Testis (tissue), 3 donors: Measurements from ENCODE around the gene ITPK1. TPM values are rescaled to one million over a fixed set of nuclear protein-coding genes. Genes with fewer than 3 reads are reported as not detected.

ENCODE experiments used
- DNase-seq: peaks from one replicate; pipeline ENCODE4 v3.0.0-alpha.2; 2019
- H3K27ac ChIP-seq, 2 donors: fragments of 200-600 bp; sonication (generic); one replicate each; pipeline ENCODE4 v1.5.1; 2019
- H3K27me3 ChIP-seq: fragments of 200-600 bp; sonication (generic); one replicate; pipeline ENCODE4 v1.5.1; 2019
- H3K36me3 ChIP-seq: fragments of 200-600 bp; sonication (generic); one replicate; pipeline ENCODE4 v1.5.1; 2017; ENCODE audit warnings: low read depth; ENCODE audit errors: missing control alignments
- H3K4me1 ChIP-seq: fragments of 200-600 bp; sonication (generic); one replicate; pipeline ENCODE4 v1.5.1; 2019
- H3K4me3 ChIP-seq, 2 donors: fragments of 200-600 bp; sonication (generic); one replicate each; pipeline ENCODE4 v1.5.1; 2017 to 2019
- H3K9me3 ChIP-seq: fragments of 200-600 bp; sonication (generic); one replicate; pipeline ENCODE4 v1.5.1; 2017
- CTCF ChIP-seq, 3 experiments: fragments of 450-650 bp in 2 of 3; fragments of 200-600 bp in 1 of 3; sonication (generic) in 1 of 3; IDR thresholded peaks; one replicate each; pipeline ENCODE4 v1.5.1; 2016 to 2019; ENCODE audit warnings: antibody characterized with exemption in 3 of 3, mild to moderate bottlenecking in 2 of 3, moderate library complexity in 1 of 3
- POLR2A ChIP-seq: fragments of 450-650 bp; IDR thresholded peaks from one replicate; pipeline ENCODE4 v1.6.1; 2017; ENCODE audit warnings: antibody characterized with exemption, mild to moderate bottlenecking, moderate library complexity
- WGBS, 2 donors: methylation state at CpG; one replicate each; pipeline ENCODE4 v1.1.5; 2018; 5-methylcytosine and 5-hydroxymethylcytosine counted together
- intact Hi-C: fragments of 100-400 bp; cut with DNase I; formaldehyde crosslinking; loops from one replicate; pipeline ENCODE4 v1.15.1; 2023; ENCODE audit warnings: low total_unique reads
- polyA plus RNA-seq: library from polyadenylated mRNA; stranded (reverse); fragments of 350-450 nt; fragmentation: Illumina TruSeq; extraction: RNeasy Lipid Tissue Mini Kit (QIAGEN cat#74804); gene quantifications from one replicate; pipeline ENCODE4 v1.2.3, GENCODE V29; 2014; ENCODE audit warnings: low read depth, low replicate concordance; ENCODE audit not compliant: insufficient read depth
- total RNA-seq, 2 donors: library from RNA; depleted of rRNA; stranded (reverse); fragments of >200 nt; gene quantifications; one replicate each; pipeline ENCODE4 v1.2.3, GENCODE V29; 2016

The ITPK1 gene
- total and polyA plus RNA-seq, 3 donors from 2014 or later, result 78.3 to 92.5 (median 90.6) TPM

- no peak overlapping the region for H3K4me3 ChIP-seq
- no peaks in the 10 kb centered on the region for H3K9me3 ChIP-seq
- H3K27me3 ChIP-seq, result no peaks in the 10 kb centered on the region
- DNase-seq, result no peak
- no peak for TF ChIP-seq CTCF (IDR thresholded peaks at IDR 0.05)
- TF ChIP-seq POLR2A, result no peak
- no peaks in the 10 kb centered on the region for H3K36me3 ChIP-seq
- intact Hi-C loops, result no loop called here
- WGBS, 2 donors, result 93 to 95% methylated on average over 8 to 11 of the region's 12 CpGs
- H3K4me1 ChIP-seq, result peaks cover 33% of the 10 kb centered on the region
- no peak overlapping the region for H3K27ac ChIP-seq
These were observed 170.2 kb downstream of the ITPK1 start for GRCh38 chr14:92945544-92945943.

DNA sequence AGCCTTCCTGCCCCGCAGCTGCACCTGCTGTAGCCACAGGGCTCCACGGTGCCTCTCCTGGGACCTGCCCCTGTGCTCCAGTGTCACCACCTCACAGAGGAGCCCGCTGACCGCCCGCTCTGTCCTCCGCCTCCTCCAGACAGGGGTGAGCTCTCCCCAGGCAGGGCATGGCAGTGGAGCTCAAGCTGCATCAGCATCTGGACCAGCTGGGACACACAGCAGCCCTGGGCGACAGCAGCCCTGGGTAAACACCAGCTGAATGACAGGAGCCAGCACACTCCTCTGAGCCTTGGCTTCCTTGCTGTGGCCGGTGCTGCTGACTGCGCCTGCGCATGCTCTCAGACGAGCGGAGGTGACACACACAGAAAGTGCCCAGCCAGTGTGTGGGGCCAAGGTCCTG, 170.7 kb downstream of the ITPK1 start:
- Histone ChIP-seq H3K36me3 (no peaks in the 10 kb centered on the region), H3K27ac (no peak overlapping the region), H3K4me1 (peaks cover 32% of the 10 kb centered on the region), H3K4me3 (no peak overlapping the region), H3K27me3 (no peaks in the 10 kb centered on the region), H3K9me3 (no peaks in the 10 kb centered on the region)
- intact Hi-C loops, result no loop called here
- TF ChIP-seq POLR2A (no peak), CTCF (IDR thresholded peaks at IDR 0.05) (no peak)
- 60 to 98% methylated on average over 1 to 12 of the region's 12 CpGs for WGBS, 2 donors
- no peak for DNase-seq

DNA sequence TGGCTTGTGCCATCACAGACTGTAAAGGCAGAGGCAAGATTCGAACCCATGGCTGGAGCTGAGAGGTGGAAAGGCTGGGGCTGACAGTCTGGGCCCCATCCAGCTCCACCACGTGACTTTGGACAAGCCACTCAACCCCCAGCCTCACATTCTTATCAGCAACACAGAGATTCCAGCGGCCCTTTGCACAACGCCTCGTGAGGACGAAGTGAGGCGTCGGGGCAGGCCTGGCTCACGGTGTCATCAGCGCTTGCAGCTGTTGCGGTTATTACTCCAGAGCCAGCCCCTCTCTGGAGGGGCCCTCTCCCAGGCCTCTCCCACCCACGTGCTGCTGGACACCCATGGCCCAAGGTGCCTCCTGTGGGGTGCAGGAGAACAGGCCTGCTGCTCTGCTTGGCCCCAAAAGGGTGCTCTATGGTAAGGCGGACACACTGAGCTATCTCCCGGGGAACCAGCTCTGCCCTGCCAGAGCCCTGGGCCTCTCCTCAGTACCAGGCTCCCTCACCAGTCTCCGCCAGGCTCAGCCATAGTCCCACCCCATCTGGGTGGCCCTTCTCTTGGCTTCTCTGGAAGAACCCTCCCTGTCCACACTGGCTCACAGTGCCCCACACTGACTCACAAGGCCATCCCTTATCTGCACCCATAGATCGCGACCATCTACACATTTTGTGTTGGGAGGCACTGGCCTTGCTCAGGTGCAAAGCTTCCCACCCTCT, 171.7 kb downstream of the ITPK1 start:
- Histone ChIP-seq H3K36me3 (no peaks in the 10 kb centered on the region), H3K4me1 (peaks cover 30% of the 10 kb centered on the region), H3K9me3 (no peaks in the 10 kb centered on the region), H3K4me3 (no peak overlapping the region), H3K27me3 (no peaks in the 10 kb centered on the region), H3K27ac (no peak overlapping the region)
- no peak for DNase-seq
- TF ChIP-seq POLR2A (no peak), CTCF (IDR thresholded peaks at IDR 0.05) (no peak)
- intact Hi-C loops, result no loop called here
- WGBS, 2 donors, result 87 to 89% methylated on average over 12 to 17 of the region's 17 CpGs

- 96 to 100% methylated on average over 1 to 29 of the region's 30 CpGs for WGBS, 2 donors
- no peaks in the 10 kb centered on the region for H3K27me3 ChIP-seq
- H3K4me3 ChIP-seq, result no peak overlapping the region
- TF ChIP-seq POLR2A, result no peak
- no peak for TF ChIP-seq CTCF (IDR thresholded peaks at IDR 0.05)
- peaks cover 28% of the 10 kb centered on the region for H3K4me1 ChIP-seq
- H3K27ac ChIP-seq, result no peak overlapping the region
- DNase-seq, result no peak
- no peaks in the 10 kb centered on the region for H3K9me3 ChIP-seq
- intact Hi-C loops, result no loop called here
- H3K36me3 ChIP-seq, result no peaks in the 10 kb centered on the region
These were observed 172.6 kb downstream of the ITPK1 start for GRCh38 chr14:92942976-92943710.
